ENCODE measurements around the gene DPP6.
"Not testable (repeated sequence)": the region's sequence is repeated elsewhere in the genome, so short reads cannot be mapped to it uniquely, and the experiment has no call there.

Gene DPP6

GRCh38 chr7:154109615-154110014, 57.4 kb downstream of the DPP6 start:
- not testable (repeated sequence) for H3K9me3 ChIP-seq (ENCODE audit: low read length); H3K4me3 ChIP-seq (ENCODE audit: low read length); H3K4me1 ChIP-seq (ENCODE audit: insufficient read depth, low read length); H2AFZ ChIP-seq (ENCODE audit: low read depth, low read length); H3K36me3 ChIP-seq (ENCODE audit: insufficient read depth, low read length); H3K27me3 ChIP-seq (ENCODE audit: insufficient read depth, low read length)

DNA sequence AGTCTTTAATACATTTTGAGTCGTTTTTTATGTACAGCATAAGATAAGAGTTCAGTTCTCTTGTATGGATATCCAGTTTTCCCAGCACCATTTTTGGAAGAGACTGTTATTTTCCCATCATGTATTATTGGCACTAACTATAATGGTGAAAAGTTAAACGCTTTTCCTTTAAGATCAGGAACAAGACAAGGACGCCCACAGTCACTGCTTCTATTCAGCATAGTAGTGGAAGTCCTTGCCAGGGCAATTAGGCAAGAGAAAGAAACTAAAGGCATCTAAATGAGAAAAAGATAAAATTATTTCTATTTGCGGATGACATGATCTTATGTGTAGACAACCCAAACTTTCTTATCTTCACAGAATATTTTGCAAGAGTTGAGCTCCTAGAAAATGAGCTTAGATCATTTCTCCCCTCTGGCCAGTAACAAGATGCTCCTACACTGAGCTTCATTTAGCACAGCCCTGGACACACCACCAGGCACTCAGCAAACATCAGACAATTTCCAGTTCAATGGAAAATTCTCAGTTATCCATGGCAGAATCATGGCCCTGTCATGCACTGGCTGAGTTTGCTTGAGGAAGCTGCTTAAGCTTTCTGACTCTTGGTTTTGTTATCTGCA, 61.6 kb downstream of the DPP6 start:
- not testable (repeated sequence) for H3K36me3 ChIP-seq (ENCODE audit: insufficient read depth, low read length); H3K4me3 ChIP-seq (ENCODE audit: low read length); H3K27me3 ChIP-seq (ENCODE audit: insufficient read depth, low read length)

DNA sequence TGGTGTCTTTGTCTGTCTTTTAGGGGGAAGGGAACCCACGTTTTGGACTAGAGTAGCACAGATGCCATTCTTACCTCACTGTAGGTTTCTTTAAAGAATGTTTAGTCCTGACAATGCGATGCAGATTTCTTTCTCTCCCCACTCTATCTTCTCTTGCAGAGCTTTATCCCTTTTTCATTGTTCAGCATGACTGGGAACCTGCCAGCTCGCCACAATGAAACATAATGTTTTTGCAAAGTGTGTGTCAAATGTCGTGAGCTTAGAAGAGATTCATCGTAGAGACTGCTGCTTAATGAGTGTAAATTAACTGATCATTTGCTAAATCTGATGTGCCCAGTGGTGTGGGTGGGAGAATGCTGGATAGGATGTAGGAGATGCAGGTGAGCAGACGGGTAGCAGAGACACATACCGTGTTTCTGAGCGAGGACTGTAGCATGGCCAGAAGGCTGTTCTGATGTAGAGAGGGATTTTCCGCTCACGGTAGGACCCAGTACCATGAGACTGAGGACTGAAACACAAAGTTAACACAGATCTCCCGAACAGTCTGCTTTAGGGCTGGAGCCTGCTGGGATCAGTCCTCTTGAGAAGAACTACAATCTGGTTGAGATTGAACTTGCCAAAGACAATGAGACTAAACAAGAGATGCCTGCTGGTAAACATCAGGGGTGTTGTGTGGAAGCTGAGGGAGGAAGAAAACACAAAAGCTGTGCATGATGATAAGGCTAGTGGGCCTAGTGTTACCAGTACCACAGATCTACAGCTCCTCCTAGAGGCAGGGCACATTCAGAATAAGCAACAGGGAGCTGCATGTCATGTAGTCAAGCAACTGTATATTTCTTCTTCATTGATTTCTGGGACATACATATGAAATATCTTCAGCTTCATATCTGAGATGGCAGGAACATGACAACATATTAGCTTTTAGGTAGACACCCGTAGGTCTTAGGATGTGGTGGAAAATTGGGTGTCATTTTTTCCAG, 65.5 kb downstream of the DPP6 start:
- H3K27me3 ChIP-seq (ENCODE audit: insufficient read depth, low read length); H3K9me3 ChIP-seq (ENCODE audit: low read length); H3K36me3 ChIP-seq (ENCODE audit: insufficient read depth, low read length); H3K4me3 ChIP-seq (ENCODE audit: low read length); H2AFZ ChIP-seq (ENCODE audit: low read depth, low read length); H3K4me1 ChIP-seq (ENCODE audit: insufficient read depth, low read length): not testable (repeated sequence)

More for the DNA sequence above, 61.6 kb downstream of the DPP6 start:
- H3K4me1 ChIP-seq (ENCODE audit: insufficient read depth, low read length); H3K9me3 ChIP-seq (ENCODE audit: low read length); H2AFZ ChIP-seq (ENCODE audit: low read depth, low read length): not testable (repeated sequence)

- not testable (repeated sequence) for H3K4me3 ChIP-seq (ENCODE audit: low read length); H3K27me3 ChIP-seq (ENCODE audit: insufficient read depth, low read length); H3K36me3 ChIP-seq (ENCODE audit: insufficient read depth, low read length); H3K4me1 ChIP-seq (ENCODE audit: insufficient read depth, low read length); H3K9me3 ChIP-seq (ENCODE audit: low read length); H2AFZ ChIP-seq (ENCODE audit: low read depth, low read length)
These were observed 68.6 kb downstream of the DPP6 start for GRCh38 chr7:154120825-154121224.

GRCh38 chr7:154122720-154123119, 70.5 kb downstream of the DPP6 start:
- H3K36me3 ChIP-seq (ENCODE audit: insufficient read depth, low read length); H2AFZ ChIP-seq (ENCODE audit: low read depth, low read length); H3K9me3 ChIP-seq (ENCODE audit: low read length); H3K27me3 ChIP-seq (ENCODE audit: insufficient read depth, low read length); H3K4me3 ChIP-seq (ENCODE audit: low read length); H3K4me1 ChIP-seq (ENCODE audit: insufficient read depth, low read length): not testable (repeated sequence)

GRCh38 chr7:154123397-154123796, 71.2 kb downstream of the DPP6 start:
- not testable (repeated sequence) for H3K27me3 ChIP-seq (ENCODE audit: insufficient read depth, low read length); H3K4me3 ChIP-seq (ENCODE audit: low read length); H3K36me3 ChIP-seq (ENCODE audit: insufficient read depth, low read length); H2AFZ ChIP-seq (ENCODE audit: low read depth, low read length); H3K9me3 ChIP-seq (ENCODE audit: low read length); H3K4me1 ChIP-seq (ENCODE audit: insufficient read depth, low read length)

DNA sequence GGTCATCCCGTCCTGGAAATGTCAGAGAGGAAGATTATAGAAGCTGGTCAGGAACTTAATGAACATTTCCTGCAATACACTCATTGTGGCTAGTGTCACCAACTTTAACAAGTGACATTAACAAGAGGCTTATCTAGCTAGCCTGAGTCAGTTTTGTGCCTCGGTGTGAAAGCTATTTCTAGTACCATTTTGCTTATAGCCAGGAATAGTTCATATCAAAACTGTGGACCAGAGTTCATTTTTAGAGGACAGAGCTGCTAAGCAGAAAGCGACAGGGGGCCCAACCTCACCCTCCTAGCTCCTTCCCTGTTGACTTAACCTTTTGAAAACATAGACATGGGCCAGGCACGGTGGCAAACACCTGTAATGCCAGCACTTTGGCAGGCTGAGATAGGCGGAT, 76.9 kb downstream of the DPP6 start:
- H3K36me3 ChIP-seq (ENCODE audit: insufficient read depth, low read length); H3K27me3 ChIP-seq (ENCODE audit: insufficient read depth, low read length); H3K9me3 ChIP-seq (ENCODE audit: low read length); H3K4me1 ChIP-seq (ENCODE audit: insufficient read depth, low read length); H3K4me3 ChIP-seq (ENCODE audit: low read length); H2AFZ ChIP-seq (ENCODE audit: low read depth, low read length): not testable (repeated sequence)

DNA sequence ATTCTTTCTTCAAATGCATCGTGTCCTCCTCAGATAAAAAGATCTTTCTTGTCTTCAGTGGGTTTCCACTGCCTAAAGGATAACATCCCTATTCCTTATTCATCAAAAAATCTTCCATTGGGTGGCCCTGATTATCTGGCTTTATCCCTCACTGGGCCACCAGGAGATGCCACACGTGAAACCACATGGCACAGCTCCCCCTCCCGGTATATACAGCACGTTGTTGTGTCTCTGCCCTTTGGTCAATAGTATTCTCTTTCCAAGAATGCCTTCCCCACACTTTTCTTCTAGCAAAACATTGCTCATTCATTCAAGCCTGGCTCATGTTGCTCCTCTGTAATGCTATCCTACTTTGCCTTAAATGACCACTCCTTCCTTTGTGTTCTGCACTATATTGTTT, 80.4 kb downstream of the DPP6 start:
- not testable (repeated sequence) for H3K4me1 ChIP-seq (ENCODE audit: insufficient read depth, low read length); H3K27me3 ChIP-seq (ENCODE audit: insufficient read depth, low read length); H3K36me3 ChIP-seq (ENCODE audit: insufficient read depth, low read length); H3K4me3 ChIP-seq (ENCODE audit: low read length); H2AFZ ChIP-seq (ENCODE audit: low read depth, low read length); H3K9me3 ChIP-seq (ENCODE audit: low read length)

GRCh38 chr7:154133703-154134277, 81.6 kb downstream of the DPP6 start:
- H3K36me3 ChIP-seq (ENCODE audit: insufficient read depth, low read length); H3K4me3 ChIP-seq (ENCODE audit: low read length); H3K27me3 ChIP-seq (ENCODE audit: insufficient read depth, low read length); H3K4me1 ChIP-seq (ENCODE audit: insufficient read depth, low read length); H2AFZ ChIP-seq (ENCODE audit: low read depth, low read length); H3K9me3 ChIP-seq (ENCODE audit: low read length): not testable (repeated sequence)

DNA sequence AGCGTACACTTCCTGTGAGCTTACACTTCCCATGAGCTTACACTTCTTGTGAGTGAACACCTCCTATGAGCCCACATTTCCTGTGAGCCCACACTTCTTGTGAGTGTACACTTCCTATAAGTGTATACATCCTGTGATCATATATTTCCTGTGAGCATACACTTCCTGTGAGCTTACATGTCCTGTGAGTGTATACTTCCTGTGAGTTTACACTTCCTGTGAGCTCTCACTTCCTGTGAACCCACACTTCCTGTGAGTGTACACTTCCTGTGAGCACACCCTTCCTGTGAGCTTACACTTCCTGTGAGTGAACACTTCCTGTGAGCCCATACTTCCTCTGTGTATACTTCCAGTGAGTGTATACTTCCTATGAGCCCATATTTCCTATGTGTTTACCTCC, 82.5 kb downstream of the DPP6 start:
- not testable (repeated sequence) for H3K27me3 ChIP-seq (ENCODE audit: insufficient read depth, low read length); H3K9me3 ChIP-seq (ENCODE audit: low read length); H3K36me3 ChIP-seq (ENCODE audit: insufficient read depth, low read length); H3K4me3 ChIP-seq (ENCODE audit: low read length); H3K4me1 ChIP-seq (ENCODE audit: insufficient read depth, low read length); H2AFZ ChIP-seq (ENCODE audit: low read depth, low read length)

DNA sequence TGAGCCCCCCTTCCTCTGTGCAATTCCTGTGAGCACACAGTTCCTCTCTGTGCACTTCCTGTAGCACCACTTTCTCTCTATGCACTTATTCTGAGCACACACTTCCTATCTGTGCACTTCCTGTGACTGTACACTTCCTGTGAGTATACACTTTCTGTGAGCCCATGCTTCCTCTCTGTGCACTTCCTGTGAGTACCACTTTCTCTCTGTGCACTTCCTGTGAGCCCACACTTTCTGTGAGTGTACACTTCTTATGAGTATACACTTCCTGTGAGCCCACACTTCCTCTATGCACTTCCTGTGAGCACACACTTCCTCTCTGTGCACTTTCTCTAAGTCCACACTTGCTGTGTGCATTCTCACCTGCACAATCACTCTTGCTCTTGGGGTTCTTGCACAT, 83.4 kb downstream of the DPP6 start:
- not testable (repeated sequence) for H3K4me1 ChIP-seq (ENCODE audit: insufficient read depth, low read length); H3K36me3 ChIP-seq (ENCODE audit: insufficient read depth, low read length); H3K27me3 ChIP-seq (ENCODE audit: insufficient read depth, low read length); H2AFZ ChIP-seq (ENCODE audit: low read depth, low read length); H3K4me3 ChIP-seq (ENCODE audit: low read length); H3K9me3 ChIP-seq (ENCODE audit: low read length)

DNA sequence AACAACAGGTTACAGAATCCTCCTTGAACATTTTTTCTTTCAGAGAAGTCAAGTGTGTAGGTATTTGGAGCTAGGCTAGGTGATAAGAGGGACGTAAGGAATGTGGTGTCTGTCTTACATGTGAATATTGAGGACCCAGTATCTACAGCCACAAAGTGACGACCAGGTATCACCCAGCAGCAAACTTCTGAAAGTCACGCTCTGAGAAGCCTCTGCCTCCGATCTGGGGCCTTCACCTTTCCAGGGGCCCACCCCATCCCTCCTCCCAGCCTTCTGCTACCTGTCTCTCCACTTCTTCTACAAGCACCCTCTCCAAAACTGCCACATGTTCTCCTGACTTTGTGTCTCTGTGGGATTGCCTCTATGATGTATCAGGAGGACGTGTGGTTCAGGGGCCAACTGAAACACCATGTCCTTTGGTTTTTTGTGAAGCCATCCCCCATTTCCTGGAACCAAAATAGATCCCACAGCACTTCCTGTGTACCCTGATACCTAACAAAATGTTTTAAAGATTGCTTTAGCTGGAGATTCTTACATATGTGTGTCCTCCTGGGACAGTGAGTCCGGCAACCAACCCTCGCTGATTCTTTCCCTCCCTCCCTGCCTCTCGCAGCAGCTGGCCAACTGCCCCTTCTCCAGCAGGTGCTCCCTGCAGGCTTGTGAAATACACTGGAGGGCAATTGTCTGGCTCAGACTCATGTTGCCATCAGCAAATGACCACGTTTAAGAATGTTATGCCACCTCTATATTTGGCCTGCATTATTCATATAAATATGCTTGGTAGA, 93.9 kb downstream of the DPP6 start:
- not testable (repeated sequence) for H3K36me3 ChIP-seq (ENCODE audit: insufficient read depth, low read length); H3K4me1 ChIP-seq (ENCODE audit: insufficient read depth, low read length); H2AFZ ChIP-seq (ENCODE audit: low read depth, low read length); H3K9me3 ChIP-seq (ENCODE audit: low read length); H3K27me3 ChIP-seq (ENCODE audit: insufficient read depth, low read length); H3K4me3 ChIP-seq (ENCODE audit: low read length)

- not testable (repeated sequence) for H2AFZ ChIP-seq (ENCODE audit: low read depth, low read length); H3K27me3 ChIP-seq (ENCODE audit: insufficient read depth, low read length); H3K4me1 ChIP-seq (ENCODE audit: insufficient read depth, low read length); H3K9me3 ChIP-seq (ENCODE audit: low read length); H3K4me3 ChIP-seq (ENCODE audit: low read length); H3K36me3 ChIP-seq (ENCODE audit: insufficient read depth, low read length)
These were observed 94.5 kb downstream of the DPP6 start for GRCh38 chr7:154146707-154147038.
